Vagina (tissue), 2 donors: Measurements from ENCODE around the gene PRSS37. TPM values are rescaled to one million over a fixed set of nuclear protein-coding genes. Genes with fewer than 3 reads are reported as not detected.

ENCODE experiments used
- DNase-seq, 2 donors: peaks; one replicate each; pipeline ENCODE4 v3.0.0-alpha.2; 2017; ENCODE audit errors: extremely low spot score in 2 of 2
- H3K27ac ChIP-seq: fragments of 200-600 bp; sonication (generic); one replicate; pipeline ENCODE4 v1.5.1; 2019
- H3K27me3 ChIP-seq: fragments of 200-600 bp; sonication (generic); one replicate; pipeline ENCODE4 v1.5.1; 2019
- H3K36me3 ChIP-seq, 2 donors: fragments of 200-600 bp; sonication (generic); one replicate each; pipeline ENCODE4 v1.5.1; 2017 to 2019
- H3K4me1 ChIP-seq: fragments of 200-600 bp; sonication (generic); one replicate; pipeline ENCODE4 v1.5.1; 2019
- H3K4me3 ChIP-seq, 2 donors: fragments of 200-600 bp; sonication (generic); 1 replicate in 1 of 2; 2 replicates in 1 of 2; pipeline ENCODE4 v1.5.1; 2016 to 2019
- H3K9me3 ChIP-seq: fragments of 200-600 bp; sonication (generic); one replicate; pipeline ENCODE4 v1.5.1; 2019
- POLR2A ChIP-seq, 2 donors: fragments of 450-650 bp; IDR thresholded peaks; one replicate each; pipeline ENCODE4 v1.6.1; 2017; ENCODE audit warnings: antibody characterized with exemption in 2 of 2, mild to moderate bottlenecking in 2 of 2, moderate library complexity in 2 of 2
- POLR2AphosphoS5 ChIP-seq, 2 donors: sonication (generic); formaldehyde crosslinking; IDR thresholded peaks; one replicate each; pipeline ENCODE4 v1.9.0; 2017; ENCODE audit warnings: antibody characterized with exemption in 2 of 2, mild to moderate bottlenecking in 2 of 2, low read depth in 1 of 2; ENCODE audit not compliant: insufficient read depth in 1 of 2
- intact Hi-C: fragments of 100-400 bp; cut with DNase I; formaldehyde crosslinking; loops from one replicate; pipeline ENCODE4 v1.15.1; 2023
- total RNA-seq: library from RNA; depleted of rRNA; stranded (reverse); fragments of >200 nt; gene quantifications from one replicate; pipeline ENCODE4 v1.2.3, GENCODE V29; 2016
- TF ChIP-seq, protein P1 (sequence below), 3 experiments: fragments of 450-650 bp in 2 of 3; fragments of 200-600 bp in 1 of 3; sonication (generic) in 1 of 3; IDR thresholded peaks; one replicate each; pipeline ENCODE4 v1.5.1; 2017 to 2019; ENCODE audit warnings: antibody characterized with exemption in 3 of 3, mild to moderate bottlenecking in 2 of 3, moderate library complexity in 2 of 3

The PRSS37 gene, protein sequence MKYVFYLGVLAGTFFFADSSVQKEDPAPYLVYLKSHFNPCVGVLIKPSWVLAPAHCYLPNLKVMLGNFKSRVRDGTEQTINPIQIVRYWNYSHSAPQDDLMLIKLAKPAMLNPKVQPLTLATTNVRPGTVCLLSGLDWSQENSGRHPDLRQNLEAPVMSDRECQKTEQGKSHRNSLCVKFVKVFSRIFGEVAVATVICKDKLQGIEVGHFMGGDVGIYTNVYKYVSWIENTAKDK
- total RNA-seq, result not detected

DNA sequence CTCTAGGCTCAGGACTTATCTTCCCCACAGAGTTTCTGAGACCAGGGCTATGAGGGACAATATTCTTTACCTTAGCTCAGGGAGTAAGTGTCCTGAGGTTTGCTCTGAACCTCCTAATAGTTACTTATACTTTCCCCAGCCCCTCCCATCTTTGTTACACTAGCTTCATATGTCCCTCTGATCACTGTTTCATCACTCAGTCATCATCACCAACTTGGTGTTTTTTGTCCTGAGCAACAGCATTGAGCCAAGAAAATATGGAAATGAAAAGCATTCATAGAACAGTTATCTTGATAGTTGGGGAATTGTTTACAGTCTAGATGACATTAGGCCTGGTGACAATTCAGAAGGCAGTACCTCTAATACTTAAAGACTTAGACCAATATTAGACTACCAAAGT, at the start of gene PRSS37:
Gene PRSS37, minus strand, starts transcription at position 101 of the 400 bp plus-strand sequence. CDS start 436 bp downstream, outside the sequence.
- intact Hi-C loops, result no loop called here
- no peak within 1 kb of the TSS for H3K27ac ChIP-seq
- H3K36me3 ChIP-seq, result no peaks in the 10 kb centered on the region
- DNase-seq, result no peak
- TF ChIP-seq POLR2AphosphoS5 (IDR thresholded peaks at IDR 0.05; ENCODE audit: insufficient read depth in 1 of 2, low read depth in 1 of 2) (no peak), POLR2A (IDR thresholded peaks at IDR 0.05) (no peak)
- TF ChIP-seq, protein P1, sequence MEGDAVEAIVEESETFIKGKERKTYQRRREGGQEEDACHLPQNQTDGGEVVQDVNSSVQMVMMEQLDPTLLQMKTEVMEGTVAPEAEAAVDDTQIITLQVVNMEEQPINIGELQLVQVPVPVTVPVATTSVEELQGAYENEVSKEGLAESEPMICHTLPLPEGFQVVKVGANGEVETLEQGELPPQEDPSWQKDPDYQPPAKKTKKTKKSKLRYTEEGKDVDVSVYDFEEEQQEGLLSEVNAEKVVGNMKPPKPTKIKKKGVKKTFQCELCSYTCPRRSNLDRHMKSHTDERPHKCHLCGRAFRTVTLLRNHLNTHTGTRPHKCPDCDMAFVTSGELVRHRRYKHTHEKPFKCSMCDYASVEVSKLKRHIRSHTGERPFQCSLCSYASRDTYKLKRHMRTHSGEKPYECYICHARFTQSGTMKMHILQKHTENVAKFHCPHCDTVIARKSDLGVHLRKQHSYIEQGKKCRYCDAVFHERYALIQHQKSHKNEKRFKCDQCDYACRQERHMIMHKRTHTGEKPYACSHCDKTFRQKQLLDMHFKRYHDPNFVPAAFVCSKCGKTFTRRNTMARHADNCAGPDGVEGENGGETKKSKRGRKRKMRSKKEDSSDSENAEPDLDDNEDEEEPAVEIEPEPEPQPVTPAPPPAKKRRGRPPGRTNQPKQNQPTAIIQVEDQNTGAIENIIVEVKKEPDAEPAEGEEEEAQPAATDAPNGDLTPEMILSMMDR (IDR thresholded peaks at IDR 0.05), result no peak
- no peaks in the 10 kb centered on the region for H3K27me3 ChIP-seq
- no peaks in the 10 kb centered on the region for H3K9me3 ChIP-seq
- H3K4me1 ChIP-seq, result no peaks in the 10 kb centered on the region
- no peak within 1 kb of the TSS for H3K4me3 ChIP-seq

DNA sequence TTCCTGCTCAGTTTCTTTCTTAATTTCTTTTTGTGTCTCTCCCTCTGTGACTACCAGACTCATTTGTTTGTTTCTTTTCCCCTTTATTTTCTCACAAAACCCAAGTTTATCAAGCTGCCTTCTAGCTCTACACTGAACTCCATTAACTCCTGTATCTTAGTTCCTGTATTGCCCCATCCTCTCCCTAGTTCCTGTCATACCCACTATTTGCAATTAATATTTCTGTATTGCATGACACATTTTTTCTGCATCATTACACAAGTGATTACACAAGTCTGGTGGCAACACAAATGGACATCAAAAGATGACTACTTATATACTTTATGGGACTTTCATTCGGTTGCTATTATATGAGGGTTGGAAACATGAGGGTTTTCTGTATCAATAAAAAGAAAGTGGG, 48.0 kb upstream of the PRSS37 start:
- TF ChIP-seq POLR2AphosphoS5 (IDR thresholded peaks at IDR 0.05; ENCODE audit: insufficient read depth in 1 of 2, low read depth in 1 of 2) (no peak), POLR2A (IDR thresholded peaks at IDR 0.05) (no peak)
- TF ChIP-seq, protein P1 (IDR thresholded peaks at IDR 0.05), result no peak
- no peak for DNase-seq
- no peak overlapping the region for H3K27ac ChIP-seq
- H3K27me3 ChIP-seq, result no peaks in the 10 kb centered on the region
- no peaks in the 10 kb centered on the region for H3K36me3 ChIP-seq
- H3K4me3 ChIP-seq, result no peak overlapping the region
- intact Hi-C loops, result no loop called here
- H3K9me3 ChIP-seq, result no peaks in the 10 kb centered on the region
- no peaks in the 10 kb centered on the region for H3K4me1 ChIP-seq

DNA sequence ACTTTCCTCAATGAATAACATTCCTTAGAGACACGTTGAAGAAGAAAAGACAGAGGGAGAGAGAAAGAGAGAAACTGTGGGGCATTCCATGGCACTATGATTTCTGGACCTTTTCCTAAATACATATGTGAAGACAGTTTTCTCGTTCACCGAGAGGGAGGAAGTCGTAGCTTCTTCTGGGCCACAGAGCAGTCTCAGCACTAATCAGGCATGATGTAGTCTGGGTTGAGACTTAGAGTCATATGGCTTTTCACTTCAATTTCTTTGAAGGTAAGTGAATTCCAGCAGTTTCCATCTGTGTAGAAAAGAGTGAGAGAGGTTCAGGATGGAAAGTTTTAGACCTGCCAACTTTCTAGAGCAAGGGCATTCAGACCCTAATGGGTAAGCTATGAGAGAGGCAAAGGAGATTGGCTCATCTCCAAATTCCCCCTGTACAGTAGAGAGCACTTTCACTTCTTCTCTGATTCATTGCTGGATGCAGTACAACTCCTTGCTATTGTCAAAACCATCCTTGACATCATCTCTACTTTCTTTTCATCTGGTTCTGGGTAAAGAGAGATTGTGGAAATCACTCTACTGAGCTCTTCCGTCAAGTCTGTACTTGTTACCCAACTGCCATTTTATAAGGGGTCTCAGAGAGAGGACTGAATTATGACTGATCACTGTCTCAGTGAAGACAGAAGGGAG, 43.4 kb upstream of the PRSS37 start:
- Histone ChIP-seq H3K4me1 (no peaks in the 10 kb centered on the region), H3K36me3 (no peaks in the 10 kb centered on the region), H3K27ac (no peak overlapping the region), H3K4me3 (no peak overlapping the region), H3K9me3 (no peaks in the 10 kb centered on the region), H3K27me3 (no peaks in the 10 kb centered on the region)
- DNase-seq, result no peak
- intact Hi-C loops, result no loop called here
- TF ChIP-seq POLR2A (IDR thresholded peaks at IDR 0.05), result no peak
- TF ChIP-seq, protein P1 (IDR thresholded peaks at IDR 0.05), result no peak
- TF ChIP-seq POLR2AphosphoS5 (IDR thresholded peaks at IDR 0.05; ENCODE audit: insufficient read depth in 1 of 2, low read depth in 1 of 2), result no peak

DNA sequence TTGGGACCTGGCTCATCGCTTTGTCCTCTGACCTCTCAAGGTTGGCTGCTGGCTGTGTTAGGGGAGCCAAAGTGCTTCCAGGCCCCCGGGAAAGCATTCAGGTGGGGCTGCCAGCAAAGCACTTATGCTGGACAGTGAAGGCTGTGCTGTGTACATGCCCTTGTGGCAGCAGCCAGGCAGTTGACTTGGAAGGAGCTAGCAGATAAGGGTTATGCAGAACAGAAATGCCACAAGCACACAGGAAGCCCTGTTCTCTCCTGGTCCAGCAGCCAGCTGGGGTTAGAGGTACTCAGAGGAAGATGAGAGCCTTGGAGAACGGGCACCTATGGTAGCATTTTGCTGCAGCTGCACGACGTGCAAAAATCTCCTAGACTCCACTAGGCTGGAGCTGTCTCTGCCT, 39.7 kb upstream of the PRSS37 start:
- no peaks in the 10 kb centered on the region for H3K36me3 ChIP-seq
- no peaks in the 10 kb centered on the region for H3K4me1 ChIP-seq
- H3K9me3 ChIP-seq, result no peaks in the 10 kb centered on the region
- no peak for DNase-seq
- no peak overlapping the region for H3K27ac ChIP-seq
- no peaks in the 10 kb centered on the region for H3K27me3 ChIP-seq
- TF ChIP-seq, protein P1 (IDR thresholded peaks at IDR 0.05), result no peak
- TF ChIP-seq POLR2A (IDR thresholded peaks at IDR 0.05) (no peak), POLR2AphosphoS5 (IDR thresholded peaks at IDR 0.05; ENCODE audit: insufficient read depth in 1 of 2, low read depth in 1 of 2) (no peak)
- intact Hi-C loops, result no loop called here
- H3K4me3 ChIP-seq, result no peak overlapping the region

DNA sequence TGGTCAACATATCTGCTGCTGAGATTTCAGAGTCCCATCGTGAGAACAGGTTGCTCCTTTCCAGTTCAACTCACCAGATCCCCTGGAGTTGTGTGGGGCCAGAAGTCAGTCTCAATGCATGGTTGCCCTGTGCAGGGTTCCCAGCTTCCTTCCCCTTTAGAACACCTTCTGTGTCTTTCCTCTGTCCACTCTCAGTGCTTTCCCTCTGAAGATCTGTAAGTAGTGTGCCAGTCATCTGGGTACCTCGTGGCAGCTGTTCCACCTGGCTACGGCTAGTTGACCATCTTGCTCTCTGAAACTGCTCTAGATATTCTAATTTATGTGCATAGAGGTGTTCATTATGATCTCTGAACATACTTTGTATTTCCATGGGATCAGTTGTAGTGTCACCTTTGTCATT, 36.1 kb upstream of the PRSS37 start:
- Histone ChIP-seq H3K9me3 (no peaks in the 10 kb centered on the region), H3K4me1 (no peaks in the 10 kb centered on the region), H3K27ac (no peak overlapping the region), H3K4me3 (no peak overlapping the region), H3K27me3 (no peaks in the 10 kb centered on the region), H3K36me3 (no peaks in the 10 kb centered on the region)
- intact Hi-C loops, result no loop called here
- TF ChIP-seq POLR2A (IDR thresholded peaks at IDR 0.05) (no peak), POLR2AphosphoS5 (IDR thresholded peaks at IDR 0.05; ENCODE audit: insufficient read depth in 1 of 2, low read depth in 1 of 2) (no peak)
- TF ChIP-seq, protein P1 (IDR thresholded peaks at IDR 0.05), result no peak
- no peak for DNase-seq
